HUES64 (cell line): ENCODE results near the gene LEF1.

Experiments
- H3K27ac ChIP-seq: 2 replicates; pipeline ENCODE4 v1.7.0; 2013; ENCODE audit warnings: low read depth, low read length, inconsistent platforms
- H3K27me3 ChIP-seq: 2 replicates; pipeline ENCODE4 v1.6.1; 2013; ENCODE audit warnings: mild to moderate bottlenecking, low read length; ENCODE audit not compliant: insufficient read depth
- H3K36me3 ChIP-seq: 2 replicates; pipeline ENCODE4 v1.6.1; 2013; ENCODE audit warnings: mild to moderate bottlenecking, low read length; ENCODE audit not compliant: insufficient read depth
- H3K4me1 ChIP-seq: 2 replicates; pipeline ENCODE4 v1.6.1; 2013; ENCODE audit warnings: mild to moderate bottlenecking, low read length, moderate library complexity; ENCODE audit not compliant: insufficient read depth
- H3K4me3 ChIP-seq: 2 replicates; pipeline ENCODE4 v1.5.1; 2013; ENCODE audit warnings: mild to moderate bottlenecking, low read length, moderate library complexity
- H3K9ac ChIP-seq: 2 replicates; pipeline ENCODE4 v1.6.1; 2013; ENCODE audit warnings: mild to moderate bottlenecking, low read depth, low read length
- H3K9me3 ChIP-seq: 2 replicates; pipeline ENCODE4 v1.6.1; 2013; ENCODE audit warnings: low read depth, low read length; ENCODE audit not compliant: insufficient read depth
- WGBS: fragments of 150-250, 120-280 bp; methylation state at CpG from one replicate; pipeline ENCODE4 v1.1.7; 2013; ENCODE audit warnings: missing lambda C conversion rate; 5-methylcytosine and 5-hydroxymethylcytosine counted together

LEF1 gene

GRCh38 chr4:108126806-108127205 lies 41.9 kb downstream of the LEF1 start:
- Histone ChIP-seq H3K36me3 (no peaks in the 10 kb centered on the region), H3K9me3 (no peaks in the 10 kb centered on the region), H3K4me3 (no peak overlapping the region), H3K27ac (no peak overlapping the region), H3K9ac (no peak overlapping the region), H3K4me1 (peaks cover 6% of the 10 kb centered on the region; the same call in 1 of the 2 replicates), H3K27me3 (no peaks in the 10 kb centered on the region)
- 92% methylated on average over 3 of the region's 3 CpGs for WGBS

- Histone ChIP-seq H3K4me3 (no peak overlapping the region), H3K9ac (no peak overlapping the region), H3K27ac (no peak overlapping the region), H3K4me1 (peaks cover 18% of the 10 kb centered on the region), H3K9me3 (no peaks in the 10 kb centered on the region), H3K27me3 (no peaks in the 10 kb centered on the region), H3K36me3 (no peaks in the 10 kb centered on the region)
- WGBS, result 96% methylated on average over 1 of the region's 2 CpGs
Observed at GRCh38 chr4:108120789-108121188, 47.9 kb downstream of the LEF1 start.

- no peak overlapping the region for H3K9ac ChIP-seq
- no peaks in the 10 kb centered on the region for H3K9me3 ChIP-seq
- peaks cover 23% of the 10 kb centered on the region for H3K4me1 ChIP-seq
- WGBS, result 100% methylated on average over 1 of the region's 2 CpGs
- no peak overlapping the region for H3K4me3 ChIP-seq
- H3K27ac ChIP-seq, result no peak overlapping the region
- no peaks in the 10 kb centered on the region for H3K27me3 ChIP-seq
- H3K36me3 ChIP-seq, result no peaks in the 10 kb centered on the region
Observed at GRCh38 chr4:108119199-108119800, 49.4 kb downstream of the LEF1 start.

GRCh38 chr4:108118505-108118904 lies 50.2 kb downstream of the LEF1 start:
- WGBS, result 40% methylated on average over 1 of the region's 3 CpGs
- Histone ChIP-seq H3K27me3 (no peaks in the 10 kb centered on the region), H3K36me3 (no peaks in the 10 kb centered on the region), H3K4me1 (peaks cover 31% of the 10 kb centered on the region), H3K27ac (no peak overlapping the region), H3K9ac (no peak overlapping the region), H3K9me3 (no peaks in the 10 kb centered on the region), H3K4me3 (no peak overlapping the region)

GRCh38 chr4:108117418-108118182 lies 51.1 kb downstream of the LEF1 start:
- H3K9ac ChIP-seq, result no peak overlapping the region
- no peaks in the 10 kb centered on the region for H3K27me3 ChIP-seq
- 25% methylated on average over 6 of the region's 7 CpGs for WGBS
- H3K4me3 ChIP-seq, result no peak overlapping the region
- no peaks in the 10 kb centered on the region for H3K36me3 ChIP-seq
- peaks cover 39% of the 10 kb centered on the region for H3K4me1 ChIP-seq
- no peak overlapping the region for H3K27ac ChIP-seq
- no peaks in the 10 kb centered on the region for H3K9me3 ChIP-seq

GRCh38 chr4:108116423-108117168 lies 52.1 kb downstream of the LEF1 start:
- 86% methylated on average over 3 of the region's 3 CpGs for WGBS
- H3K27ac ChIP-seq, result no peak overlapping the region

GRCh38 chr4:108115168-108115526 lies 53.6 kb downstream of the LEF1 start:
- no peak overlapping the region for H3K4me3 ChIP-seq
- no peak overlapping the region for H3K27ac ChIP-seq
- no peaks in the 10 kb centered on the region for H3K36me3 ChIP-seq
- no peaks in the 10 kb centered on the region for H3K27me3 ChIP-seq
- 95% methylated on average over 2 of the region's 2 CpGs for whole genome bisulfite sequencing
- peaks cover 45% of the 10 kb centered on the region for H3K4me1 ChIP-seq
- no peak overlapping the region for H3K9ac ChIP-seq
- H3K9me3 ChIP-seq, result no peaks in the 10 kb centered on the region

More at GRCh38 chr4:108116423-108117168, 52.1 kb downstream of the LEF1 start:
- no peak overlapping the region for H3K4me3 ChIP-seq
- H3K9ac ChIP-seq, result no peak overlapping the region
- H3K36me3 ChIP-seq, result no peaks in the 10 kb centered on the region
- H3K9me3 ChIP-seq, result no peaks in the 10 kb centered on the region
- no peaks in the 10 kb centered on the region for H3K27me3 ChIP-seq
- H3K4me1 ChIP-seq, result peaks cover 39% of the 10 kb centered on the region

- Histone ChIP-seq H3K27me3 (no peaks in the 10 kb centered on the region), H3K9ac (no peak overlapping the region), H3K27ac (no peak overlapping the region), H3K36me3 (no peaks in the 10 kb centered on the region), H3K4me3 (no peak overlapping the region), H3K9me3 (no peaks in the 10 kb centered on the region), H3K4me1 (peaks cover 51% of the 10 kb centered on the region)
- 53% methylated on average over 6 of the region's 6 CpGs for WGBS
Observed at GRCh38 chr4:108114503-108114902, 54.2 kb downstream of the LEF1 start.

- Histone ChIP-seq H3K9ac (no peak overlapping the region), H3K4me1 (peaks cover 61% of the 10 kb centered on the region), H3K4me3 (no peak overlapping the region), H3K36me3 (no peaks in the 10 kb centered on the region), H3K9me3 (no peaks in the 10 kb centered on the region), H3K27me3 (no peaks in the 10 kb centered on the region), H3K27ac (no peak overlapping the region)
- 50% methylated on average over 4 of the region's 5 CpGs for WGBS
Observed at GRCh38 chr4:108113229-108113628, 55.5 kb downstream of the LEF1 start.

- H3K27ac ChIP-seq, result no peak overlapping the region
- H3K4me3 ChIP-seq, result no peak overlapping the region
- H3K27me3 ChIP-seq, result no peaks in the 10 kb centered on the region
- 96% methylated on average over 4 of the region's 4 CpGs for WGBS
- H3K4me1 ChIP-seq, result peaks cover 47% of the 10 kb centered on the region
- H3K9me3 ChIP-seq, result no peaks in the 10 kb centered on the region
- no peaks in the 10 kb centered on the region for H3K36me3 ChIP-seq
- H3K9ac ChIP-seq, result no peak overlapping the region
Observed at GRCh38 chr4:108111781-108112180, 57.0 kb downstream of the LEF1 start.

- Histone ChIP-seq H3K4me3 (no peak overlapping the region), H3K9ac (no peak overlapping the region), H3K4me1 (peaks cover 45% of the 10 kb centered on the region), H3K27me3 (no peaks in the 10 kb centered on the region), H3K27ac (no peak overlapping the region), H3K9me3 (no peaks in the 10 kb centered on the region), H3K36me3 (no peaks in the 10 kb centered on the region)
- 49% methylated on average over 5 of the region's 5 CpGs for WGBS
Observed at GRCh38 chr4:108110450-108110849, 58.3 kb downstream of the LEF1 start.
